SU-DHL-6 (cell line): ENCODE measurements around the gene THOC7.

Experiments used
- H2AFZ ChIP-seq: fragments of 200-600 bp; sonication (generic); 2 replicates; pipeline ENCODE4 v1.6.1; 2014; ENCODE audit warnings: low read depth, mild to moderate bottlenecking, moderate library complexity, mixed read lengths, antibody characterized with exemption, low read length; ENCODE audit not compliant: severe bottlenecking
- H3F3A ChIP-seq: fragments of 200-600 bp; shearing (Covaris generic); 2 replicates; pipeline ENCODE4 v1.6.0; 2016; ENCODE audit warnings: antibody characterized with exemption, mild to moderate bottlenecking; ENCODE audit not compliant: insufficient read depth
- H3K27ac ChIP-seq: fragments of 200-600 bp; sonication (generic); 2 replicates; pipeline ENCODE4 v1.5.1; 2016; ENCODE audit warnings: low read depth, mild to moderate bottlenecking, low read length, moderate library complexity, mixed read lengths
- H3K27me3 ChIP-seq: fragments of 200-600 bp; sonication (generic), shearing (Covaris generic); 2 replicates; pipeline ENCODE4 v1.6.0; 2014; ENCODE audit warnings: mild to moderate bottlenecking, low read length
- H3K36me3 ChIP-seq: fragments of 200-600 bp; sonication (generic); 2 replicates; pipeline ENCODE4 v1.6.1; 2014; ENCODE audit warnings: mild to moderate bottlenecking, low read length, mixed read lengths
- H3K4me2 ChIP-seq: fragments of 300-600, 200-600 bp; shearing (Covaris generic), sonication (generic); 2 replicates; pipeline ENCODE4 v1.6.0; 2014; ENCODE audit warnings: low read length, low read depth, mild to moderate bottlenecking; ENCODE audit not compliant: poor library complexity, severe bottlenecking
- H3K4me3 ChIP-seq: fragments of 200-600 bp; sonication (generic); 2 replicates; pipeline ENCODE4 v1.5.1; 2014; ENCODE audit warnings: antibody characterized with exemption, low read length, mild to moderate bottlenecking, mixed read lengths; ENCODE audit not compliant: insufficient read depth, poor library complexity, severe bottlenecking
- H3K79me2 ChIP-seq: fragments of 200-600 bp; sonication (generic); 2 replicates; pipeline ENCODE4 v1.6.1; 2014; ENCODE audit warnings: mild to moderate bottlenecking, low read length, moderate library complexity; ENCODE audit not compliant: insufficient read depth
- H3K9ac ChIP-seq: fragments of 200-600 bp; sonication (generic); 2 replicates; pipeline ENCODE4 v1.7.0; 2014; ENCODE audit warnings: mild to moderate bottlenecking, low read length
- H3K9me2 ChIP-seq: fragments of 200-600 bp; sonication (generic); replicated peaks from 2 replicates; pipeline ENCODE4 v1.6.1; 2014; ENCODE audit warnings: low read length; ENCODE audit not compliant: insufficient read depth
- H3K9me3 ChIP-seq: fragments of 200-600 bp; sonication (generic); 2 replicates; pipeline ENCODE4 v1.6.1; 2014; ENCODE audit warnings: low read length, mixed read lengths; ENCODE audit not compliant: insufficient read depth
- H4K20me1 ChIP-seq: fragments of 200-600 bp; sonication (generic); 2 replicates; pipeline ENCODE4 v1.6.1; 2014; ENCODE audit warnings: low read depth, mild to moderate bottlenecking, antibody characterized with exemption, low read length, moderate library complexity, mixed read lengths
- EZH2phosphoT487 ChIP-seq: fragments of 200-600 bp; sonication (generic), shearing (Covaris generic); conservative IDR thresholded peaks from 2 replicates; pipeline ENCODE4 v1.6.1; 2018; ENCODE audit warnings: mild to moderate bottlenecking, antibody characterized with exemption, low read length, moderate library complexity, mixed read lengths
- TF ChIP-seq, protein P1 (sequence below): fragments of 200-600 bp; sonication (generic); IDR thresholded peaks from one replicate; pipeline ENCODE4 v1.5.1; 2017; ENCODE audit warnings: antibody characterized with exemption, mild to moderate bottlenecking, low read length, moderate library complexity; ENCODE audit not compliant: insufficient read depth, poor library complexity, severe bottlenecking

Gene THOC7

DNA sequence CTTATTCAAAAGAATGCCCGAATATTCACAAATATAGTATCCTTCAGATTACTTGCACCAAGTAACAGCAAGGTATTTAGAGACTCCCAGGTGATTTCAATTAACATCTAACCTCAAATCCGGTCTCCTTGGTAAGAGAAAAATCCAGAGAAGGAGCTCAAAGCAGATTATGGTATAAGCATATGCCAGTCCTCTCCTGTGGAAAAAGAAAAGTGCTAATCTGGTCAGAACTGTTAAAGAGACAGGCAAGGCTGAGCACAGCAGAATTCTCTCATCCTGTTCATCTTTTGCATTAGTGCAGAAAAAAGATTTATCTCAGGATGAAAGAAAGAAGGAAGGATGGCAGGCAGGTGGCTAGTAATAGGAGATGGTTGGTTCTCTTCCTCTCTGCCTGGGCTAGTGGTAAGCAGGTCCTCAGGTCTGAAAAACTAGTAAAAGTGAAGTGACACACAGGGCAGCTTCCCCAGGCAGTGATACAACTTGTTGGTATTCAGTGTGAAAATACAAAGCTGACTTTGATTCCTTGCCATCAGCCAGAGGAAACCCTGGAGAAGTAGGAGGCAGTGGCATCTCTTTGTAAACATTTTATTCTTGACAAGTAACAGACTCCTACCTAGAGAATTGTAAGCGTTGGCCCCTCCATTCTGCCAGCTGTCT lies 14.3 kb upstream of the THOC7 start:
- no peak overlapping the region for H3K4me3 ChIP-seq
- H3K27me3 ChIP-seq: no peaks in the 10 kb centered on the region
- H3K9ac ChIP-seq: no peak overlapping the region
- TF ChIP-seq, protein P1, sequence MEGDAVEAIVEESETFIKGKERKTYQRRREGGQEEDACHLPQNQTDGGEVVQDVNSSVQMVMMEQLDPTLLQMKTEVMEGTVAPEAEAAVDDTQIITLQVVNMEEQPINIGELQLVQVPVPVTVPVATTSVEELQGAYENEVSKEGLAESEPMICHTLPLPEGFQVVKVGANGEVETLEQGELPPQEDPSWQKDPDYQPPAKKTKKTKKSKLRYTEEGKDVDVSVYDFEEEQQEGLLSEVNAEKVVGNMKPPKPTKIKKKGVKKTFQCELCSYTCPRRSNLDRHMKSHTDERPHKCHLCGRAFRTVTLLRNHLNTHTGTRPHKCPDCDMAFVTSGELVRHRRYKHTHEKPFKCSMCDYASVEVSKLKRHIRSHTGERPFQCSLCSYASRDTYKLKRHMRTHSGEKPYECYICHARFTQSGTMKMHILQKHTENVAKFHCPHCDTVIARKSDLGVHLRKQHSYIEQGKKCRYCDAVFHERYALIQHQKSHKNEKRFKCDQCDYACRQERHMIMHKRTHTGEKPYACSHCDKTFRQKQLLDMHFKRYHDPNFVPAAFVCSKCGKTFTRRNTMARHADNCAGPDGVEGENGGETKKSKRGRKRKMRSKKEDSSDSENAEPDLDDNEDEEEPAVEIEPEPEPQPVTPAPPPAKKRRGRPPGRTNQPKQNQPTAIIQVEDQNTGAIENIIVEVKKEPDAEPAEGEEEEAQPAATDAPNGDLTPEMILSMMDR: no peak
- TF ChIP-seq EZH2phosphoT487: no peak
- H3K9me2 ChIP-seq: no peaks in the 10 kb centered on the region
- no peak overlapping the region for H2AFZ ChIP-seq
- H4K20me1 ChIP-seq: peaks cover 20% of the 10 kb centered on the region
- H3K27ac ChIP-seq: no peak overlapping the region
- no peaks in the 10 kb centered on the region for H3F3A ChIP-seq
- no peaks in the 10 kb centered on the region for H3K9me3 ChIP-seq
- H3K79me2 ChIP-seq: peaks cover 98% of the 10 kb centered on the region
- no peak overlapping the region for H3K4me2 ChIP-seq
- H3K36me3 ChIP-seq: no peaks in the 10 kb centered on the region

DNA sequence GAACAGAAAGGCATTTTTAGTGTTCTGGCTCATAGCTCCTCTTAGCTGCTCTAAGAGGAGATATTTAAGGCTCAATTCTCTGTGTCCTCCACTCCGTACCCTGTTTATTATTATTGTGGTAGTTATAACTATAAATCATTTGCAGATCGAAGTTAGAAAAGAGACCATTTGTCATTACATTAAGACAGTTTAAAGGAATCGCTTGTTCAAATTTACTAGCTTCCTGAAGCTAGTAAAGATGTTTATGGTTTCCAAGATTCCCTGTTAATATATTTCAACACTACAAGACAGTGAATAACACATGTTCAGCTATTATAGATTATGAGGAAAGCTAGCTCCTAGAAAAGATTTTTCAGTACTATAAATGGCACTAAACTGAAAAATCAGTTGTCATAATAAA lies 12.7 kb upstream of the THOC7 start:
- Histone ChIP-seq H3K79me2 (peaks cover 98% of the 10 kb centered on the region), H3K27me3 (no peaks in the 10 kb centered on the region), H2AFZ (no peak overlapping the region), H3K9me3 (no peaks in the 10 kb centered on the region), H3K4me3 (no peak overlapping the region), H3K27ac (no peak overlapping the region), H3K36me3 (no peaks in the 10 kb centered on the region), H4K20me1 (peaks cover 33% of the 10 kb centered on the region), H3K9ac (no peak overlapping the region), H3K4me2 (no peak overlapping the region), H3K9me2 (no peaks in the 10 kb centered on the region), H3F3A (no peaks in the 10 kb centered on the region)
- TF ChIP-seq EZH2phosphoT487: no peak
- TF ChIP-seq, protein P1: no peak

DNA sequence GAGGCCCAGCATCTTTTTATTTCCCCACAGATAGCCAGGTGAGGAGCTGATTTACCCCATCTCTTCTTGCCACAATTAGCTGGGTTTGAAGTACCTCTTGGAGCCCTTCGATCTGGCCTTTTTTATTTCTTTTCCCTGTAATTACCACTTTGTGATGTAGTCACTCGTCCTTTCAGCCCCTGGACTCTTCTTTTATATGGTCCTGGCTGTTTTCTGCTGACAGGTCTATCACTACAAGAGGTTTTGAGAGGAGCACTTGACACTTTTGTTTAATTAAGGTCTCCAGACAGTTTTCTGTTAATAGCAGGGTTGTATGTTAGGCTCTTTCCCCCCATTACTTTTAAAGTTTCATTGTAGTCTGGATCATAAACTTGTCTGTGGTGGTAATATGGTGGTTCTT lies 11.9 kb upstream of the THOC7 start:
- Histone ChIP-seq H3K4me2 (no peak overlapping the region), H3K9me2 (no peaks in the 10 kb centered on the region), H3K36me3 (no peaks in the 10 kb centered on the region), H4K20me1 (peaks cover 34% of the 10 kb centered on the region), H3K27ac (no peak overlapping the region), H3F3A (no peaks in the 10 kb centered on the region), H3K27me3 (no peaks in the 10 kb centered on the region), H3K79me2 (peaks cover 98% of the 10 kb centered on the region), H2AFZ (no peak overlapping the region), H3K4me3 (no peak overlapping the region), H3K9ac (no peak overlapping the region), H3K9me3 (no peaks in the 10 kb centered on the region)
- TF ChIP-seq, protein P1: no peak
- no peak for TF ChIP-seq EZH2phosphoT487
